ENCODE results near the gene RXFP2.

DNA sequence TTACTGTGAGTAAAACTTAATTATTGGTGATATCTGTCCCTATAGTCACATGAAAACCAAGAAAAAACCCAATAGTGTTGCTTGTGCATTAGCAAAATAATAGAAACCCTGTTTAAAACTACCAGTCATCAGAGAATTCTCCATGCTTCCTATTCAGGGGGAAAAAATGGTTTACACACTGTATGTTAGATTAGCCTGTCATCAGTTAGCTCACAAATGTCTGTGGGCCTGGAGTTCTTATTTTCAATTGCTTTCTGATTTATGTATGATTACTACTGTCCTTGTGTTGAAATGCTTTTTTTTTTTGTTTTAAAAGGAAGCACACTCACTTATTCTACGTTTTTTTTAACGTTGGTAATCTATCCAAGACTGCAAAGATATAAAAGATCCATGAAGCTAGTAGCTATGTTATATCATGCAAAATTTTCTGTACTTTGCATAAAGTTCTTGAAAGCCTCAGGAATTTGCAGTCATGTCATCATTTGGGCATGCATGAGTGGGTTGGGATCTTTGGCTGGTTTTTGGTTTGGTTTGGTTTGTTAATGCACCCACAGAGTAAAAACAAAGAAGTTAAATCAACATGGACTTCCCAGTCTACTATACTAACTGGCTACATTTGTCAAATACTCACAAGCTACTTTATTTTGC lies 25.9 kb downstream of the RXFP2 start:
- TF ChIP-seq, protein P1, sequence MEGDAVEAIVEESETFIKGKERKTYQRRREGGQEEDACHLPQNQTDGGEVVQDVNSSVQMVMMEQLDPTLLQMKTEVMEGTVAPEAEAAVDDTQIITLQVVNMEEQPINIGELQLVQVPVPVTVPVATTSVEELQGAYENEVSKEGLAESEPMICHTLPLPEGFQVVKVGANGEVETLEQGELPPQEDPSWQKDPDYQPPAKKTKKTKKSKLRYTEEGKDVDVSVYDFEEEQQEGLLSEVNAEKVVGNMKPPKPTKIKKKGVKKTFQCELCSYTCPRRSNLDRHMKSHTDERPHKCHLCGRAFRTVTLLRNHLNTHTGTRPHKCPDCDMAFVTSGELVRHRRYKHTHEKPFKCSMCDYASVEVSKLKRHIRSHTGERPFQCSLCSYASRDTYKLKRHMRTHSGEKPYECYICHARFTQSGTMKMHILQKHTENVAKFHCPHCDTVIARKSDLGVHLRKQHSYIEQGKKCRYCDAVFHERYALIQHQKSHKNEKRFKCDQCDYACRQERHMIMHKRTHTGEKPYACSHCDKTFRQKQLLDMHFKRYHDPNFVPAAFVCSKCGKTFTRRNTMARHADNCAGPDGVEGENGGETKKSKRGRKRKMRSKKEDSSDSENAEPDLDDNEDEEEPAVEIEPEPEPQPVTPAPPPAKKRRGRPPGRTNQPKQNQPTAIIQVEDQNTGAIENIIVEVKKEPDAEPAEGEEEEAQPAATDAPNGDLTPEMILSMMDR (IDR thresholded peaks at IDR 0.05), result no peak
- no peak for TF ChIP-seq POLR2A (IDR thresholded peaks at IDR 0.05)

Measured in lower leg skin (tissue), 3 donors.